HCT116 (cell line): ENCODE data around the gene FHOD3. TPM values are rescaled to one million over a fixed set of nuclear protein-coding genes. Genes with fewer than 3 reads are reported as not detected.
"Not testable (repeated sequence)": the region's sequence is repeated elsewhere in the genome, so short reads cannot be mapped to it uniquely, and the experiment has no call there.

ENCODE experiments used
- ATAC-seq: fragments of 200-7000 bp; cut with Tn5 transposase; 2 replicates; pipeline ENCODE4 v1.9.1; 2020; ENCODE audit warnings: mild to moderate bottlenecking, moderate library complexity
- BruUV-seq: library from RNA; stranded (reverse); fragments of 400-500 nt; replicated peaks from 2 replicates; lab custom pipeline; 2021; lab: Mats Ljungman, UMichigan
- CTCF ChIA-PET: fragments of 300-600 bp; sonication (Branson Sonifier 250); formaldehyde crosslinking; loops from one replicate; lab custom pipeline; 2021; ENCODE audit warnings: antibody characterized with exemption; lab: Charles Lee
- POLR2A ChIA-PET: fragments of 300-600, 350-600 bp; sonication (Branson Sonifier 250); formaldehyde crosslinking; loops from one replicate; lab custom pipeline; 2021; ENCODE audit warnings: antibody characterized with exemption; lab: Charles Lee
- RAD21 ChIA-PET, 2 experiments: fragments of 300-600 bp; sonication (Branson Sonifier 250); formaldehyde crosslinking; loops; one replicate each; lab custom pipeline; 2023; ENCODE audit warnings: low total read pairs in 2 of 2; ENCODE audit not compliant: uncharacterized antibody in 2 of 2, unreplicated experiment in 2 of 2, low non-redundant PET in 1 of 2; lab: Charles Lee
- DNase-seq: peaks from one replicate; pipeline ENCODE4 v3.0.0-alpha.2; 2010; ENCODE audit warnings: low read depth, low spot score
- H2AFZ ChIP-seq: fragments of 200-600 bp; shearing (Covaris generic), sonication (generic); 2 replicates; pipeline ENCODE4 v1.6.1; 2017; ENCODE audit warnings: low read depth, mixed run types, mixed read lengths, antibody characterized with exemption, low read length; ENCODE audit not compliant: poor library complexity, severe bottlenecking
- H3K27ac ChIP-seq: 2 replicates; pipeline ENCODE4 v1.5.1; 2012; ENCODE audit warnings: low read depth, low read length
- H3K27me3 ChIP-seq: fragments of 200-600 bp; sonication (generic); 2 replicates; pipeline ENCODE4 v1.6.1; 2016; ENCODE audit warnings: mixed run types, low read length, mixed read lengths; ENCODE audit not compliant: insufficient read depth
- H3K36me3 ChIP-seq, 2 experiments: fragments of 200-500 bp in 1 of 2; fragments of 200-600 bp in 1 of 2; sonication (Bioruptor generic) in 1 of 2; sonication (generic) in 1 of 2; 2 replicates each; pipeline versions ENCODE4 v1.5.1 to v1.6.1; 2014 to 2016; ENCODE audit warnings: low read length in 2 of 2, inconsistent platforms in 1 of 2, mixed read lengths in 1 of 2, mixed run types in 1 of 2; ENCODE audit not compliant: insufficient read depth in 2 of 2, control insufficient read depth in 1 of 2
- H3K4me1 ChIP-seq, 2 experiments: fragments of 200-600 bp in 1 of 2; sonication (generic) in 1 of 2; 2 replicates each; pipeline versions ENCODE4 v1.5.1 to v1.6.1; 2012 to 2017; ENCODE audit warnings: low read length in 2 of 2, inconsistent platforms in 1 of 2, mild to moderate bottlenecking in 1 of 2, mixed read lengths in 1 of 2, mixed run types in 1 of 2, moderate library complexity in 1 of 2; ENCODE audit not compliant: insufficient read depth in 2 of 2, control insufficient read depth in 1 of 2
- H3K4me2 ChIP-seq: fragments of 200-600 bp; sonication (generic); 2 replicates; pipeline ENCODE4 v1.6.1; 2017; ENCODE audit warnings: mixed run types, low read length, mixed read lengths
- H3K4me3 ChIP-seq, 2 experiments: fragments of 200-600 bp in 1 of 2; sonication (generic) in 1 of 2; replicated peaks in 1 of 2; 2 replicates each; pipeline ENCODE4 v1.5.1; 2011 to 2016; ENCODE audit warnings: low read length in 2 of 2, control low read depth in 1 of 2, low read depth in 1 of 2, mild to moderate bottlenecking in 1 of 2, mixed read lengths in 1 of 2, mixed run types in 1 of 2
- H3K79me2 ChIP-seq: fragments of 200-600 bp; sonication (generic); 2 replicates; pipeline ENCODE4 v1.6.1; 2017; ENCODE audit warnings: mild to moderate bottlenecking, mixed run types, low read length, moderate library complexity, mixed read lengths; ENCODE audit not compliant: insufficient read depth
- H3K9ac ChIP-seq: fragments of 200-600 bp; sonication (generic); 2 replicates; pipeline ENCODE4 v1.6.1; 2016; ENCODE audit warnings: low read length, mixed read lengths
- H3K9me2 ChIP-seq: fragments of 200-600 bp; sonication (generic), shearing (Covaris generic); 2 replicates; pipeline ENCODE4 v1.6.1; 2017; ENCODE audit warnings: mixed run types, mild to moderate bottlenecking, moderate library complexity; ENCODE audit not compliant: insufficient read depth
- H3K9me3 ChIP-seq, 2 experiments: fragments of 200-500 bp in 1 of 2; fragments of 200-600 bp in 1 of 2; sonication (Bioruptor generic) in 1 of 2; sonication (generic) in 1 of 2; 2 replicates each; pipeline ENCODE4 v1.6.1; 2014 to 2017; ENCODE audit warnings: low read length in 2 of 2, mixed read lengths in 2 of 2, inconsistent platforms in 1 of 2, low read depth in 1 of 2, mild to moderate bottlenecking in 1 of 2, mixed run types in 1 of 2, moderate library complexity in 1 of 2; ENCODE audit not compliant: control insufficient read depth in 1 of 2, insufficient read depth in 1 of 2
- H4K20me1 ChIP-seq: fragments of 200-600 bp; sonication (generic), shearing (Covaris generic); 2 replicates; pipeline ENCODE4 v1.6.1; 2017; ENCODE audit warnings: mixed run types, mild to moderate bottlenecking, moderate library complexity; ENCODE audit not compliant: insufficient read depth
- CBX3 ChIP-seq: IDR thresholded peaks from 2 replicates; pipeline ENCODE4 v1.6.1; 2012; ENCODE audit warnings: low read depth
- ELF1 ChIP-seq: IDR thresholded peaks from 2 replicates; pipeline ENCODE4 v1.6.1; 2012; ENCODE audit warnings: low read depth, borderline replicate concordance
- EZH2 ChIP-seq: fragments of 200-600 bp; sonication (generic); IDR thresholded peaks from 2 replicates; pipeline ENCODE4 v1.6.1; 2017; ENCODE audit warnings: antibody characterized with exemption, mixed run types
- FOSL1 ChIP-seq: IDR thresholded peaks from 2 replicates; pipeline ENCODE4 v1.6.1; 2012; ENCODE audit warnings: low read depth
- REST ChIP-seq: IDR thresholded peaks from 2 replicates; pipeline ENCODE4 v1.6.1; 2012; ENCODE audit warnings: low read depth
- SRF ChIP-seq: IDR thresholded peaks from 2 replicates; pipeline ENCODE4 v1.6.1; 2012; ENCODE audit warnings: low read depth
- TCF7L2 ChIP-seq: IDR thresholded peaks from 2 replicates; pipeline ENCODE4 v1.7.0; 2011; ENCODE audit warnings: borderline replicate concordance, inconsistent platforms; ENCODE audit not compliant: insufficient read depth, insufficient read length; ENCODE audit errors: extremely low read depth
- ZBTB33 ChIP-seq: IDR thresholded peaks from 2 replicates; pipeline ENCODE4 v1.6.1; 2011; ENCODE audit warnings: mild to moderate bottlenecking, low read length, moderate library complexity; ENCODE audit not compliant: insufficient replicate concordance; ENCODE audit errors: extremely low read depth
- intact Hi-C: fragments of 100-400 bp; cut with micrococcal nuclease; formaldehyde crosslinking; loops from 2 replicates; pipeline ENCODE4 v1.10.0; 2022
- total RNA-seq: library from RNA; stranded (reverse); gene quantifications from one replicate; pipeline ENCODE4 v1.2.1, GENCODE V29; 2021; ENCODE audit not compliant: unreplicated experiment

FHOD3 gene
- total RNA-seq, 1 experiment from 2014 or later: 4.0 TPM

GRCh38 chr18:36813824-36814223, 516.3 kb downstream of the FHOD3 start:
- Histone ChIP-seq H3K9ac (no peak overlapping the region), H3K27me3 (no peaks in the 10 kb centered on the region), H3K36me3 (peaks cover 5 to 6% of the 10 kb centered on the region in 2 experiments; a peak in 2 of 4 replicates), H3K79me2 (no peaks in the 10 kb centered on the region; the same call in none of the 2 replicates), H3K4me1 (no peaks in the 10 kb centered on the region), H3K27ac (no peak overlapping the region), H3K9me2 (no peaks in the 10 kb centered on the region)
- ChIA-PET CTCF (no interaction called here), POLR2A (no interaction called here), RAD21 (no interaction called here)
- intact Hi-C loops: no loop called here
- TF ChIP-seq ZBTB33 (no peak), TCF7L2 (no peak), CBX3 (no peak), FOSL1 (no peak), EZH2 (no peak)
- TF ChIP-seq, all 23 proteins: peak for 0
- H3K9me3 ChIP-seq: no peaks in the 10 kb centered on the region
- no peak overlapping the region for H3K4me3 ChIP-seq
- H4K20me1 ChIP-seq: no peaks in the 10 kb centered on the region
- H2AFZ ChIP-seq: no peak overlapping the region
- BruUV-seq: no TSS peak
- ATAC-seq: no peak
- H3K4me2 ChIP-seq: no peak overlapping the region
- no peak for DNase-seq

- Histone ChIP-seq H3K9me3 (no peaks in the 10 kb centered on the region), H3K4me3 (no peak overlapping the region), H3K4me1 (no peaks in the 10 kb centered on the region), H3K27ac (no peak overlapping the region), H2AFZ (no peak overlapping the region), H3K79me2 (no peaks in the 10 kb centered on the region; the same call in 1 of the 2 replicates), H3K9me2 (no peaks in the 10 kb centered on the region), H4K20me1 (no peaks in the 10 kb centered on the region), H3K36me3 (peaks cover 5 to 9% of the 10 kb centered on the region in 2 experiments; a peak in 2 of 4 replicates), H3K27me3 (no peaks in the 10 kb centered on the region), H3K4me2 (no peak overlapping the region), H3K9ac (no peak overlapping the region)
- BruUV-seq: TSS peak; percentile 15
- DNase-seq (no peak), ATAC-seq (no peak)
- RAD21 ChIA-PET: no interaction called here
- CTCF ChIA-PET: no interaction called here
- intact Hi-C loops: no loop called here
- no peak for TF ChIP-seq SRF
- no peak for TF ChIP-seq EZH2
- TF ChIP-seq REST: no peak
- TF ChIP-seq ELF1: no peak
- POLR2A ChIA-PET: no interaction called here
These were observed 517.5 kb downstream of the FHOD3 start for GRCh38 chr18:36814994-36815393.

GRCh38 chr18:36816096-36816495, 518.6 kb downstream of the FHOD3 start:
- H3K27ac ChIP-seq, H3K9me3 ChIP-seq, H4K20me1 ChIP-seq, DNase-seq, POLR2A ChIA-PET, H3K9me2 ChIP-seq, RAD21 ChIA-PET, H3K4me1 ChIP-seq, ATAC-seq, H3K79me2 ChIP-seq, intact Hi-C loops, CTCF ChIA-PET, BruUV-seq, H3K4me2 ChIP-seq, H2AFZ ChIP-seq, H3K4me3 ChIP-seq, H3K36me3 ChIP-seq, H3K27me3 ChIP-seq, H3K9ac ChIP-seq: not testable (repeated sequence)
